H9 (cell line): Measurements from ENCODE around the gene FLT1. TPM values are rescaled to one million over a fixed set of nuclear protein-coding genes. Genes with fewer than 3 reads are reported as not detected.

Source experiments
- DNase-seq: peaks from one replicate; pipeline ENCODE4 v3.0.0-alpha.2; 2017
- H2AFZ ChIP-seq: one replicate; pipeline ENCODE4 v1.6.1; 2013; ENCODE audit warnings: mild to moderate bottlenecking, low read length, control low read depth, moderate library complexity
- H2AK5ac ChIP-seq: 2 replicates; pipeline ENCODE4 v1.6.1; 2013; ENCODE audit warnings: low read length, control low read depth, mixed read lengths; ENCODE audit not compliant: insufficient read length
- H2BK120ac ChIP-seq: one replicate; pipeline ENCODE4 v1.6.1; 2013; ENCODE audit warnings: low read depth, mild to moderate bottlenecking, low read length, control low read depth, inconsistent platforms; ENCODE audit not compliant: poor library complexity, severe bottlenecking
- H2BK12ac ChIP-seq: 2 replicates; pipeline ENCODE4 v1.6.1; 2013; ENCODE audit warnings: low read length, control low read depth, mixed read lengths, low read depth; ENCODE audit not compliant: insufficient read length
- H2BK15ac ChIP-seq: 2 replicates; pipeline ENCODE4 v1.6.1; 2013; ENCODE audit warnings: low read depth, low read length, control low read depth
- H2BK20ac ChIP-seq: one replicate; pipeline ENCODE4 v1.6.1; 2013; ENCODE audit warnings: low read depth, mild to moderate bottlenecking, low read length, control low read depth, inconsistent platforms; ENCODE audit not compliant: poor library complexity, severe bottlenecking
- H2BK5ac ChIP-seq: 2 replicates; pipeline ENCODE4 v1.6.1; 2013; ENCODE audit warnings: low read length, control low read depth, mixed read lengths; ENCODE audit not compliant: insufficient read length
- H3K14ac ChIP-seq: 2 replicates; pipeline ENCODE4 v1.6.1; 2013; ENCODE audit warnings: low read length, control low read depth; ENCODE audit not compliant: insufficient read depth
- H3K18ac ChIP-seq: 2 replicates; pipeline ENCODE4 v1.6.1; 2013; ENCODE audit warnings: low read depth, mild to moderate bottlenecking, mixed read lengths, low read length, control low read depth; ENCODE audit not compliant: insufficient read length
- H3K23ac ChIP-seq: 2 replicates; pipeline ENCODE4 v1.6.1; 2013; ENCODE audit warnings: low read length, control low read depth, mixed read lengths, low read depth; ENCODE audit not compliant: insufficient read length
- H3K23me2 ChIP-seq: 2 replicates; pipeline ENCODE4 v1.6.1; 2013; ENCODE audit warnings: low read depth, mild to moderate bottlenecking, mixed read lengths, low read length, control low read depth; ENCODE audit not compliant: insufficient read length, poor library complexity, severe bottlenecking
- H3K27ac ChIP-seq: 2 replicates; pipeline ENCODE4 v1.5.1; 2013; ENCODE audit warnings: low read length, control low read depth, mixed read lengths, low read depth; ENCODE audit not compliant: insufficient read length
- H3K27me3 ChIP-seq: 2 replicates; pipeline ENCODE4 v1.6.1; 2013; ENCODE audit warnings: low read length, control low read depth, inconsistent platforms; ENCODE audit not compliant: insufficient read depth
- H3K4ac ChIP-seq: 2 replicates; pipeline ENCODE4 v1.6.1; 2013; ENCODE audit warnings: low read depth, mild to moderate bottlenecking, control low read depth, inconsistent platforms, low read length, moderate library complexity
- H3K4me1 ChIP-seq: 2 replicates; pipeline ENCODE4 v1.6.1; 2013; ENCODE audit warnings: low read length, control low read depth, inconsistent platforms; ENCODE audit not compliant: insufficient read depth
- H3K4me2 ChIP-seq: 2 replicates; pipeline ENCODE4 v1.6.1; 2013; ENCODE audit warnings: low read length, control low read depth, mixed read lengths; ENCODE audit not compliant: insufficient read length, insufficient read depth
- H3K56ac ChIP-seq: 2 replicates; pipeline ENCODE4 v1.6.1; 2013; ENCODE audit warnings: low read depth, mild to moderate bottlenecking, mixed read lengths, low read length, control low read depth; ENCODE audit not compliant: insufficient read length
- H3K79me1 ChIP-seq: 2 replicates; pipeline ENCODE4 v1.6.1; 2013; ENCODE audit warnings: low read depth, mild to moderate bottlenecking, moderate library complexity, low read length, control low read depth, inconsistent platforms; ENCODE audit not compliant: insufficient read depth, poor library complexity, severe bottlenecking
- H3K79me2 ChIP-seq: 2 replicates; pipeline ENCODE4 v1.6.1; 2013; ENCODE audit warnings: low read length, control low read depth, inconsistent platforms; ENCODE audit not compliant: insufficient read depth
- H3K9ac ChIP-seq: 2 replicates; pipeline ENCODE4 v1.6.1; 2013; ENCODE audit warnings: low read length, control low read depth, mixed read lengths; ENCODE audit not compliant: insufficient read length; ENCODE audit errors: extremely low read depth
- H3K9me3 ChIP-seq: one replicate; pipeline ENCODE4 v1.6.1; 2013; ENCODE audit warnings: low read depth, low read length, inconsistent platforms; ENCODE audit not compliant: control insufficient read depth
- H3T11ph ChIP-seq: one replicate; pipeline ENCODE4 v1.6.1; 2013; ENCODE audit warnings: mild to moderate bottlenecking, low read length, control low read depth, inconsistent platforms
- H4K20me1 ChIP-seq: one replicate; pipeline ENCODE4 v1.6.1; 2013; ENCODE audit not compliant: control insufficient read depth, insufficient read length, insufficient read depth
- H4K5ac ChIP-seq: 2 replicates; pipeline ENCODE4 v1.6.1; 2013; ENCODE audit warnings: low read depth, mild to moderate bottlenecking, mixed read lengths, low read length, control low read depth; ENCODE audit not compliant: insufficient read length
- H4K8ac ChIP-seq: replicated peaks from 2 replicates; pipeline ENCODE4 v1.6.1; 2013; ENCODE audit warnings: low read length, control low read depth, mixed read lengths, low read depth; ENCODE audit not compliant: insufficient read length
- H4K91ac ChIP-seq: 2 replicates; pipeline ENCODE4 v1.6.1; 2013; ENCODE audit warnings: low read depth, mild to moderate bottlenecking, moderate library complexity, mixed read lengths, low read length, control low read depth; ENCODE audit not compliant: insufficient read length
- H3K27ac Mint-ChIP-seq, 3 experiments: 2 replicates in 2 of 3; 3 replicates in 1 of 3; pipeline ENCODE4 v1.8.0; 2020 to 2021; ENCODE audit warnings: mixed read lengths in 3 of 3, mild to moderate bottlenecking in 1 of 3, moderate library complexity in 1 of 3
- H3K27me3 Mint-ChIP-seq: 2 replicates; pipeline ENCODE4 v1.8.0; 2021; ENCODE audit warnings: low read depth, mild to moderate bottlenecking, moderate library complexity, mixed read lengths
- H3K36me3 Mint-ChIP-seq, 3 experiments: 2 replicates in 2 of 3; 3 replicates in 1 of 3; pipeline ENCODE4 v1.8.0; 2020 to 2021; ENCODE audit warnings: low read depth in 3 of 3, mixed read lengths in 3 of 3; ENCODE audit not compliant: insufficient read depth in 1 of 3
- H3K4me1 Mint-ChIP-seq, 2 experiments: 2 replicates each; pipeline ENCODE4 v1.8.0; 2020; ENCODE audit warnings: mixed read lengths in 2 of 2
- H3K4me3 Mint-ChIP-seq, 2 experiments: 2 replicates in 1 of 2; 3 replicates in 1 of 2; pipeline ENCODE4 v1.8.0; 2020 to 2021; ENCODE audit warnings: mild to moderate bottlenecking in 2 of 2, mixed read lengths in 2 of 2, moderate library complexity in 1 of 2
- H3K9me3 Mint-ChIP-seq, 2 experiments: 2 replicates in 1 of 2; 3 replicates in 1 of 2; pipeline ENCODE4 v1.8.0; 2020; ENCODE audit warnings: mild to moderate bottlenecking in 2 of 2, mixed read lengths in 2 of 2, moderate library complexity in 1 of 2
- CTCF ChIP-seq: fragments of 200-600 bp; sonication (generic); conservative IDR thresholded peaks from 3 replicates; pipeline ENCODE4 v1.8.0; 2021; ENCODE audit warnings: antibody characterized with exemption, mild to moderate bottlenecking
- WGBS: extraction: QIAGEN DNeasy Blood & Tissue Kit; methylation state at CpG from one replicate; pipeline ENCODE4 v1.1.7; 2013; ENCODE audit warnings: missing lambda C conversion rate, low lambda C conversion rate, mixed read lengths; ENCODE audit not compliant: insufficient read length; ENCODE audit errors: extremely low coverage; 5-methylcytosine and 5-hydroxymethylcytosine counted together
- total RNA-seq: library from RNA; stranded (reverse); gene quantifications from 2 replicates; pipeline ENCODE4 v1.2.1, GENCODE V29; 2021

FLT1 gene
- total RNA-seq, 1 experiment from 2014 or later: 84.1 TPM

- peaks cover 77 to 85% of the 10 kb centered on the region in 2 experiments for H3K4me1 Mint-ChIP-seq
- DNase-seq: no peak
- H3K14ac ChIP-seq: no peak overlapping the region
- H2BK20ac ChIP-seq: no peak overlapping the region
- peaks cover 9% of the 10 kb centered on the region for H3K79me1 ChIP-seq
- H4K8ac ChIP-seq: no peak overlapping the region
- no CpG with 5 or more reads among the region's 9 CpGs for WGBS
- TF ChIP-seq CTCF: no peak
- no peak overlapping the region for H3K23ac ChIP-seq
- H3K79me2 ChIP-seq: peaks cover 52% of the 10 kb centered on the region; the same call in 1 of the 2 replicates
- no peak overlapping the region for H3T11ph ChIP-seq
- peaks cover under 1% of the 10 kb centered on the region for H3K23me2 ChIP-seq
- H3K9me3 Mint-ChIP-seq: peaks cover 0 to 1% of the 10 kb centered on the region in 2 experiments; a peak in 1 of 5 replicates
- no peak overlapping the region for H2AFZ ChIP-seq
- no peak overlapping the region for H3K18ac ChIP-seq
- H3K27me3 ChIP-seq: no peaks in the 10 kb centered on the region
- peaks cover 29% of the 10 kb centered on the region for H3K4me1 ChIP-seq
- H3K4me3 Mint-ChIP-seq: no peak overlapping the region; a peak in 1 of 5 replicates
- no peak overlapping the region for H3K4ac ChIP-seq
- no peak overlapping the region for H2BK15ac ChIP-seq
- H4K20me1 ChIP-seq: no peaks in the 10 kb centered on the region
- no peaks in the 10 kb centered on the region for H3K9me3 ChIP-seq
- H3K36me3 Mint-ChIP-seq: peaks cover 35 to 50% (median 49%) of the 10 kb centered on the region in 3 experiments
- H3K4me2 ChIP-seq: no peak overlapping the region
- H4K5ac ChIP-seq: no peak overlapping the region
- H2BK5ac ChIP-seq: no peak overlapping the region
- no peak overlapping the region for H4K91ac ChIP-seq
- no peak overlapping the region for H3K9ac ChIP-seq
- H3K56ac ChIP-seq: no peak overlapping the region
- H3K27ac Mint-ChIP-seq: peak overlapping the region in 2 of 3 experiments; percentile 46 to 47; a peak in 3 of 7 replicates
- no peak overlapping the region for H2AK5ac ChIP-seq
- no peaks in the 10 kb centered on the region for H3K27me3 Mint-ChIP-seq
- H3K27ac ChIP-seq: no peak overlapping the region
- H2BK120ac ChIP-seq: no peak overlapping the region
- no peak overlapping the region for H2BK12ac ChIP-seq
Observed at GRCh38 chr13:28488376-28489005, 6.4 kb downstream of the FLT1 start.
